HG03457 (cell line): ENCODE results near the gene XYLT1.

Experiments
- ATAC-seq: cut with Tn5 transposase; IDR thresholded peaks from one replicate; pipeline ENCODE4 v1.9.1; 2021; ENCODE audit warnings: moderate number of reproducible peaks; ENCODE audit not compliant: unreplicated experiment

XYLT1 gene

GRCh38 chr16:17168181-17168580 is 302.6 kb downstream of the XYLT1 start:
- no peak for ATAC-seq

GRCh38 chr16:17166095-17166494 is 304.7 kb downstream of the XYLT1 start:
- ATAC-seq = no peak

- no peak for ATAC-seq
Measured at GRCh38 chr16:17162560-17162959, 308.2 kb downstream of the XYLT1 start.

- ATAC-seq = no peak
Measured at GRCh38 chr16:17160920-17161431, 309.8 kb downstream of the XYLT1 start.

- no peak for ATAC-seq
Measured at GRCh38 chr16:17160285-17160853, 310.4 kb downstream of the XYLT1 start.

- ATAC-seq = no peak
Measured at GRCh38 chr16:17159617-17160016, 311.1 kb downstream of the XYLT1 start.

GRCh38 chr16:17155936-17156335 is 314.8 kb downstream of the XYLT1 start:
- no peak for ATAC-seq

- no peak for ATAC-seq
Measured at GRCh38 chr16:17155485-17155884, 315.3 kb downstream of the XYLT1 start.

GRCh38 chr16:17154981-17155380 is 315.8 kb downstream of the XYLT1 start:
- ATAC-seq = no peak

- ATAC-seq = no peak
Measured at GRCh38 chr16:17152311-17152710, 318.4 kb downstream of the XYLT1 start.

GRCh38 chr16:17151335-17151734 is 319.4 kb downstream of the XYLT1 start:
- no peak for ATAC-seq

- ATAC-seq = no peak
Measured at GRCh38 chr16:17149904-17150483, 320.8 kb downstream of the XYLT1 start.

- no peak for ATAC-seq
Measured at GRCh38 chr16:17147942-17148341, 322.8 kb downstream of the XYLT1 start.

- no peak for ATAC-seq
Measured at GRCh38 chr16:17145029-17145428, 325.7 kb downstream of the XYLT1 start.

GRCh38 chr16:17144431-17144830 is 326.3 kb downstream of the XYLT1 start:
- ATAC-seq = no peak

GRCh38 chr16:17143546-17144419 is 327.0 kb downstream of the XYLT1 start:
- no peak for ATAC-seq

- no peak for ATAC-seq
Measured at GRCh38 chr16:17138801-17139200, 332.0 kb downstream of the XYLT1 start.

- no peak for ATAC-seq
Measured at GRCh38 chr16:17135439-17135838, 335.3 kb downstream of the XYLT1 start.

- peak; percentile 86 for ATAC-seq
Measured at GRCh38 chr16:17134586-17134985, 336.2 kb downstream of the XYLT1 start.

GRCh38 chr16:17133851-17134250 is 336.9 kb downstream of the XYLT1 start:
- ATAC-seq = no peak

- ATAC-seq = no peak
Measured at GRCh38 chr16:17131351-17131750, 339.4 kb downstream of the XYLT1 start.

GRCh38 chr16:17130733-17131132 is 340.0 kb downstream of the XYLT1 start:
- ATAC-seq = no peak
